HG03060 (cell line): ENCODE data around the gene GTPBP6.
"Not testable (repeated sequence)": the region's sequence is repeated elsewhere in the genome, so short reads cannot be mapped to it uniquely, and the experiment has no call there.

Experiments used
- ATAC-seq: cut with Tn5 transposase; IDR thresholded peaks from one replicate; pipeline ENCODE4 v1.9.1; 2021; ENCODE audit warnings: low read depth, moderate number of reproducible peaks; ENCODE audit not compliant: unreplicated experiment

GTPBP6 gene

DNA sequence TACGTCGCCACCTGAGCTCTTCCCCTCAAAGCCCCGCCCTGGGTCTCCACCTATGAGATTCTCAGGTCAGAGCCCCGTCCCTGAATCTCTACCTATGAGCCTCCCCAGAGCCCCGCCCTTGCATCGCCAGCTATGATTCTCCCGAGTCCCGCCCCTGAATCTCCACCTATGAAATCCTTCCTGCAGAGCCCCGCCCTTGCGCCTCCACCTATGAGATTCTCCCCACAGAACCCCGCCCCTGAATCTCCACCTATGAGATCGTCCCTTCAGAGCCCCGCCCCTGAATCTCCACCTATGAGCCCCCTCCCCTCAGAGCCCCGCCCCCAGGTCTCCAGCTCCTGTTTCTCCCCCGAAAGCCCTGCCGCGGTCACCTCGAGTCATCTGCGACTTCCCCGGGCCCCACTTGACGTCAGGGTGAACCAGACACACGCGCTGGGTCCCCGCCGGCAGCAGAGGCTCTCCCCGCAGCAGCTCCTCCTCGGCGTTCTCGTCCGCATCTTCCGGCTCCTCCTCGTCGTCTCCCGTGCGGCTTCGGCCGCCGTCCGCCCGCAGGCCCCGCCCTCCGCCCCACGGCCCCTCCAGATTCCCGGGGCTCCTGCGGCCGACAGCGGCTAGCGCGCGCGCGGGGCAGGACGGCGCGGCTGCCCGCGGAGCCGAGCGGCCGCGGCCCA, 393 bp downstream of the GTPBP6 start:
- ATAC-seq, result peak; percentile 45

DNA sequence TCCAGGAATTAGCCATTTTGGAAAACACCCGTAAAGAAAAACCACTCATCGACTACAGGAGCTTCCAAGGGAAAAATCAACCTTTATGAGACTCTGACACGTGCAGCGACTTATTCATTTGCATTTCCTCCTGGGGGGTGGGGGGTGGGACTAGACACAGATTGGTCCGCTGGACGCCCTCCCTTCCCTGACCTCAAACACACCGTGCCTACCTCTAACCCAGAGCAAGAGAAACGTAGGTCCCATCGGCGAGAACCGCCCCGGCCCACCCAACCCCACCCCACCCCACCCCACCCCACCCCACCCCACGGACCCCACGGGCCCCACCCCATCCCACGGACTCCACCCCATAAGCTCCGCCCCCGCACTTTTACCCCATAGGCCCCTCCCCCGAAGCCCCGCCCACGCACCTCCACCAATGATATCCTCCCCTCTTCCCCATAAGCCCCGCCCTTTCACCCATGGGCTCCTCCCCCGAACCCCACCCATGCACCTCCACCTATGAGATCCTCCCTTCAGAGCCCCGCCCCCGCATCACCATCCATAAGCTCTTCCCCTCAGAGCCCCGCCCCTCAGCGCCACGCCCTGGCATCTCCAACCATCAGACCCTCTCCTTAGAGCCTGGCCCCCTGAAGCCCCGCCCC, 1.1 kb downstream of the GTPBP6 start:
- no peak for ATAC-seq

DNA sequence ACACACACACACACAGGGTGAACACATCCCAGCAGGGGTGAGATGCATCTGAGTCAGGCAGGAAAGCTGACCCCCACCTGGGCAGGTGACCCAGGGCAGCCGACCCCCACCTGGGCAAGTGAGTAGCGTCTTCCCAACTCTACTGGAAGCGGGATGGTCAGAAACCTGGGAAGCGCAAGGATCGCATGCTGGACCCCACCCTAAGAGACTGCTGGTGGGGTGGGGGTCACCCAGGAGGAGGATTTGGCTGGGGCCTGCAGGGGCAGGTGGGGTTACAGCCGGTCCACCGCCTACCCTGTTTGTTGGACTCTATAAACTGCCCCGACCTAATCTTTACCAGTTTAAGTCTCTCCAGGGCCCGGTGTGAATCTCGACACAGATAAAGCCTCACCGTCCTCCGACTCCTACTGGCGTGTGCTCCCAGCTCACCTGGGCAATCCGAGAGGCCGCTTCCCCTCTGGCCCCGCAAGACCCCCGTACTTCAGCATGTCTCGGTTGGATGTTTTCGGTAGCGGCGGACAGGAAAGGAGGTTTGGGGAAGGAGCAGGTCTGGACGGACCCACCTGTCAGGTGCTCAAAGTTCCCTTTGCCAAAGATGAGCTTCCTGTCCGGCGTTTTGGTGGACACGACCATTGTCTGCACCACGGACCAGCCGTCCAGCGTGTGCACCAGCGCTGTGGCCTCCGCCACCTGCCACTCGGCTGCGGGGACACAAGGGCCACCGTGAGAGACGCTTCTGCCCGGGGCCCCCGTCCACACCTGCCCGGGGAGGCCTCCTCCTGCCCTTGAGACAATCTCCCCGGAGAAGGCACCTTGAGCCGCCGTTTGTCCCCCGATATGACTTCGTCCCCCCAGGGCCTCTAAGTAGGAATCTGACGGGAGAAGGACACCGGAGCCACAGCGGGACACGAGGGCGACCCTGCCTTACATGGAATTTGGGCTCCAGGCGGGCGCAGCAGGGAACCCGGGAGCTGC, 2.0 kb downstream of the GTPBP6 start:
- ATAC-seq, result no peak

DNA sequence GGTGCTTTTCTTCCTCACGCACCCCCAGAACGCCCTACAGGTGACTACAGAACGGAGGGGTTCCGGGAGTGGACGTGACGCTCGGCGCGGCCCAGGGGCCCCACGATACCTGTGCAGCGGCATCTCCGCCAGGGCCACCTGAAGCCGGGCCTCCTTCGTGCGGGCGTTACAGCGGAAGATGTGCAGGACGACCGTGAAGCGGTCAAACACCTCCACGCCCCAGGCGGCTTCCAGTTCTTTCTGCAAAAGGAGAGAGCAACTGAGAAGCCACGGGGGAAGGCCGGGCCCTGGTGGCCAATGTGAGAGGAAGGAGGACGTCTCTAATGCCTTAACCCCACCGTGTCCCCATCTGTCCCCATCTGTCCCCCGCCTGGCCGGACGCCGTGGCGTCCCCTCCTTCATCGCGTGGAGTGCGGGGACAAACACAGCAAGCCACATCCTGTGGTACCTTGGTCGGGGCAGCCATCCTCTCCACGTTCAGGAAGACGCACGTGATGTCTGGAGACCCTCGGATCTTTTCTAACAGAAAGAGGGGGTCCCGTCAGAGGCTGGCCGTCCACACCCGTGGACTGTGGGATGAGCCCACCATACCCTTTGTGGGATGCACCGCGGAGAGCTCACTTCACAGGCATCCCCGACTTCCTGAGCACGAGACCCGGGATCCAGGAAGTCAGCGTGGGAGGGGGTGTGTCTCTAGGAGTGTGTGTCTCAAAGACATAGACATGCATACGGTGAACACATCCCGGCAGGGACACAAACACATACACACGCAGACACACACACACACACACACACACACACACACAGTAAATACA, 3.6 kb downstream of the GTPBP6 start:
- no peak for ATAC-seq

DNA sequence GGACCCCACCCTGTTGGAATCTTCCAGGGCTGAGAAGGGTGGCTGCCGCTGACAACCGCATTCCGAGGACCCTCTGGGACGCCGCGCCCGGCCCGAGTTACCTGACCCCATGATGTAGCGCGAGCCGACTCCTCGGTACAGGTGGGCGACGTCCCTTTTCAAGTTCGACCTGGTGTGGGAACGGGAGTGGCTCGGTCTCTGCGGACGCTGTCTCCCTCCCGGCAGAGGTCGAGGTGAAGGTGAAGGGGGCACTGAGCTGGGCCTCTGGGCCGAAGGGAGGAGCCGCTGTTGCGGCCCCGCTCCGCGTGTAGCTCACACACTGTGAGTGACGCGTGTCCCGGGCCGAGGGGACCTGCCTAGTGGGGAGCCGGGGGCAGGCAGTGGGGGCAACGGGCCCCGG, 4.5 kb downstream of the GTPBP6 start:
- ATAC-seq, result no peak

DNA sequence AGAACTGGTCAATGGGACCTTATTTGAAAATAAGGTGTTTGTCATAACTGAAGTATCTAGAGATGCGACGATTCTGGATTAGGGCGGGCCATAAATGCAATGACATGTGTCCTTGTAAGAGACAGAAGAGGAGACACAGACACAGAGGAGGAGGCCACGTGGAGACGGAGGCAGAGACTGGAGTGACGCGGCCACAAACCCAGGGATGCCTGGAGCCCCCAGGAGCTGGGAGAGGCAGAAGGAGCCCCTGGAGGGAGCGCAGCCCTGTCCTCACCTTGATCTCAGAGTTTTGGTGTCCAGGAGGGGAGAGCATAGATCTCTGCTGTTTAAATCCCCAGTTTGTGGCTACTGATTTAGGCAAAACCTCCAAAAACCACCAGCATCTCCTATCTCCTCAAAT, 5.0 kb downstream of the GTPBP6 start:
- ATAC-seq, result no peak

DNA sequence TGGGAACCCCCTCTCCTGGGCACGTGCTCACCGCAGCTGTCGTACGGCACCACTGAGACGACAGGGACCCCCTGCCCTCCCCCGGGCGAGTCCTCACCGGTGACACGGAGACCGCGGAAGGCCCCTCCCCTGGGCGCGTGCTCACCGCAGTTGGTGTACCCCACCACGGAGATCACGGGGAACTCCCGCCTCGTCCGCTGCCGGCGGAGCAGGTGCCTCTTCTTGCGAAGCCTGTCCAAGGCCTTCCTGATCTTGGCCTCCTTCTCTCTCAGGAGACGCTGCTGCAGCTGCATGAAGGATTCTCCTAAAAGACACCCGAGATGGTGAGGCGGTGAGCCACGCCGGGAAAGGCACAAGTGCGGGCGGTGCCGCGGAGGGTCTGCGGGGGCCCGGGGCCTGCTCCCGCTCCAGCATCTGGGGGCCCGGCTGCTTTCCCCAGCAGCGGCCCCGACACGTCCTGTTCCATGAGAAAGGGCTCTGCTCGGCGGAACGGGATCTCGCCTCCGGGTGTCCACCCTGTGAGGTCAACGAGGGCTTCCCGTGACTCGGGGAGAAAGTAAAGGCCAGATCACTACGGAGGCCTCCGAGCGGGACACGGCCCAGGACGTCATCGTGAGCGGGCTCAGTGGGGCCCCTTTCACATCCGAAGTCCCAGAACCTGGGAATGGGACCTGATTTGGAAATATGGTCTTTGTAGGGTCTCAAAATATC, 5.8 kb downstream of the GTPBP6 start:
- no peak for ATAC-seq

DNA sequence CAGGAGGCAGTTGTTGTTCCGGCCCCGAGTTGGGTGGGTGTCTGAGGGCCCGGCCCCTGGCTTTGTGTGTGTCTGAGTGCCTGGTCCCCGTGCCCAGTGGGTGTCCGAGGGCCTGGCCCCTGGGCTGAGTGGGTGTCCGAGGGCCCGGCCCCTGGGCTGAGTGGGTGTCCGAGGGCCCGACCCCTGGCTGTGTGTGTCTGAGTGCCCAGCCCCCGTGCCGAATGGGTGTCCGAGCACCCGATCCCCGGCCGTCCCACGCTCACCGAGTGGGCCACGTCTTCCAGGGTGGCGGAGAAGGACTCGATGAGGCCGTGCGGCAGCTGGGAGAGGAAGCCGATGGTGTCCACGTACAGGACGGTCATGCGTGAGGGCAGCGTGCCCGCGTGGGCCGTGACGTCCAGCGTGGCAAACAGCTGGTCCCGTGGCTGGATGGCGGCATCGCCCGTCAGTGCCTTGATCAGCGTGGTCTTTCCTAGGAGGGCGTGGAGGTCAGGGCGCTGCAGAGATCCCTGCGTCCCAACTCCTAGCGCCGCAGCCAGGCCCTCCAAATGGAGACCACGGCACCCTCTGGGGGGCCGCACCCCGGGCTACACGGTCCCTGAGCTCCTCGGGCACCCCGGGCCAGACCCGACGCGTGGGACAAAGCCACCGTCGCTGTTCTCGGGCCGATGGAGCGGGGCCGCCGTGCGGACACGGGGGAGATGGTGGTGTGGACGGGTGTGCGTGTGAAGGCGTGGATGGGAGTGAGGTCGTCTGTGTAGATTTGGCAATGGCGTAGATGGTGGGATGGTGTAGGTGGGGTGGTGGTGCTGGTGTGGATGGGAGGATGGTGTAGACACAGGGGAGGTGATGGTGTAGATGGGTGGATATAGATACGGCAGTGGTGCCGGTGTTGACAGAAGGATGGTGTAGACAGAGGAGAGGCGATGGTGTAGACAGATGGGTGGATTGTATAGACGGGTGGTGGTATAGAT, 7.2 kb downstream of the GTPBP6 start:
- no peak for ATAC-seq

DNA sequence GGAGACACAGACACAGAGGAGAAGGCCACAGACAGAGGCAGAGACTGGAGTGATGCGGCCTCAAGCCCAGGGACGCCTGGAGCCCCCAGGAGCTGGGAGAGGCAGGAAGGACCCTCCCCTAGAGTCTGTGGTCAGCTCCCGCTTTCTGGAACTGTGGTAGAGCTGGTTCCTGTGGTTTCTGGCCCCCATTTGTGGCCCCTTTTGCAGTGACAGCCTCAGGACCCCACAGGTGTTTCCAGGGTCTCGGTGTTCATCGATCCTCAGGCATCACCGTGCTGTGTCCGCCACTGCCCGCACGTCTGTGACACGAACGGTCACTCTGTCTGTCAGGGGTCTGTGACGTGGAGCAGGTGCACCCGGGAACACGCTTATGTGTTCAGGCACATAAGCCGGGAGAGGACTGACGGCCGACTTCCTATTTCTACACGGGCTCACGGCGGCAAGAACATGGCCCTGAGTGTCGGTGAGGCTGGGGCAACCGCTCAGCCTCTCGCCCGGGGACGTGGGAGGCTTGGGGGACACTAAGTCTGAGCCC, 7.9 kb downstream of the GTPBP6 start:
- ATAC-seq, result no peak

DNA sequence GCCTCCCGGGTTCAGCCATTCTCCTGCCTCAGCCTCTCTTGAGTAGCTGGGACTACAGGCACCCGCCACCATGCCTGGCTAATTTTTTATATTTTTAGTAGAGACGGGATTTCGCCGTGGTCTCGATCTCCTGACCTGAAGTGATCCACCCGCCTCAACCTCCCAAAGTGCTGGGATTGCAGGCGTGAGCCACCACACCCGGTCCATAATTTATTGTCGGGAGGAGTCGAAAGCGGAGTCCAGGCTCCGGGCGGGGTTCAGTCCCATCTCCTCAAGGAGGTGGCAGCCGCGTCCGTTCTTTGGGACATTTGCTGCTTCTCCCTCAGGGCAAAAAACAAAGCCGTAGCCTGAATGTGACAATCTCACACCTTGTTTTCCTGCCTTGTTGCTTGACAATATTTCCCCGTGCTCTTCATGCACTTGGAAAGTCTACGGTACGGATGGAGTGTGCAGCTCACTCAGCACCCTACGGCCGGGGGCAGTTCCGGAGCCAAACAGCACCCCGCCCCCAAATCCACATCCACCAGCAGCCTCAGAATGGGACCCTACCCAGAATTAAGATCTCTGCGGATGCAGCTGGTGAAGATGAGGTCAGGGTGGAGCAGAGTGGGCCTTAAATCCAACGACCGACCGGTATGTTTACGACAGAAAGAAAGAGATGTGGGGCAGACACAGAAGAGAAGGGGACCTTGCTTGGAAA, 9.6 kb downstream of the GTPBP6 start:
- no peak for ATAC-seq

DNA sequence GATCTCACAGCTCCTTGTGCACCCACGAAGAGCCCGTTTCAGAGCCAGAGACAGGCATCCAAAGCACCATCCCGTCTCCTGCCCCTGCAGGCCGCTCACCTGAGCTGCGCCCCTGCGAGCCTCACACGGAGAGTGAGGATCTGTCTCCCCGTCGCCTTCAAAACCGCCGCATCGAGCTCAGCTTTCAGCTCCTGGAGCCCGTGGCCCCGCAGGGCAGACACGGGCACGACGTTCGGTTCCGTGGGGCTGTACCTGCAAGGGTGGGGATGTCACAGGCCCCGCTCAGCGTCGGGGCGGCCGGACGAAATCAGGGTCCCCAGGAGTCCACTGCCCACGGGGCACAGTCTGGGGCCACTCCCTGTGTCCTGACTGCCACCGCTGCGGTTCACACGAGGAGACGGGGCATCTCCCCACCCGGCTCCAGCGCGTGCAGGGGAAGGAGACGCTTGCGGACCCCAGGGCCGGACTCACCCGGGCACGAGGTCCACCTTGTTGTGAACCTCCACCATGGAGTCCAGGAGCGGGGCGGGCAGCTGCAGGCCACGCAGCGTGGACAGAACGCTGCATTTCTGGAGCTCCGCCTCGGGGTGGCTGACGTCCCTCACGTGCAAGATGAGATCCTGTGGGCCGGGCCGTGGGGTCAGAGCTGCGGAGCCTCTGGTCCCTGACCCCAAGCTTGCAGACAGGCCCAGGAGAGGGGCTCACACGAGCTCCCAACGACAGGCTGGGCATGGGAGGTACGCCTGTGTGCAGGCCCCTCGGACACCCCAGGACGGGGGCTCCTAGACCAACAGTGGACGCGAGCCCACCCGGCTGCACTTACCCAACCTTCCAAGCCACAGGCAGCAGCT, 11.1 kb downstream of the GTPBP6 start:
- ATAC-seq, result no peak

DNA sequence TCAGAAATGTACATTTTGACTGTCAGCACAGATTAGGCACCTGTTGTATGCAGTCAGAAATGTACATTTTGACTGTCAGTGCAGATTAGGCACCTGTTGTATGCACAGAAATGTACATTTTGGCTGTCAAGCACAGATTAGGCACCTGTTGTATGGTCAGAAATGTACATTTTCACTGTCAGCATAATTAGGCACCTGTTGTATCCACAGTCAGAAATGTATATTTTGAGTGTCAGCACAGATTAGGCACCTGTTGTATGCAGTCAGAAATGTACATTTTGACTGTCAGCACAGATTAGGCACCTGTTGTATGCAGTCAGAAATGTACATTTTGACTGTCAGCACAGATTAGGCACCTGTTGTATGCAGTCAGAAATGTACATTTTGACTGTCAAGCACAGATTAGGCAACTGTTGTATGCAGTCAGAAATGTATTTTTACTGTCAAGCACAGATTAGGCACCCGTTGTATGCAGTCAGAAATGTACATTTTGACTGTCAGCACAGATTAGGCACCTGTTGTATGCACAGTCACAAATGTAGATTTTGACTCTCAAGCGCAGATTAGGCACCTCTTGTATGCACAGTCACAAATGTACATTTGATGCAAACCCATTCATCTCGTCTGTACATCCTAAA, 11.9 kb downstream of the GTPBP6 start:
- not testable (repeated sequence) for ATAC-seq

DNA sequence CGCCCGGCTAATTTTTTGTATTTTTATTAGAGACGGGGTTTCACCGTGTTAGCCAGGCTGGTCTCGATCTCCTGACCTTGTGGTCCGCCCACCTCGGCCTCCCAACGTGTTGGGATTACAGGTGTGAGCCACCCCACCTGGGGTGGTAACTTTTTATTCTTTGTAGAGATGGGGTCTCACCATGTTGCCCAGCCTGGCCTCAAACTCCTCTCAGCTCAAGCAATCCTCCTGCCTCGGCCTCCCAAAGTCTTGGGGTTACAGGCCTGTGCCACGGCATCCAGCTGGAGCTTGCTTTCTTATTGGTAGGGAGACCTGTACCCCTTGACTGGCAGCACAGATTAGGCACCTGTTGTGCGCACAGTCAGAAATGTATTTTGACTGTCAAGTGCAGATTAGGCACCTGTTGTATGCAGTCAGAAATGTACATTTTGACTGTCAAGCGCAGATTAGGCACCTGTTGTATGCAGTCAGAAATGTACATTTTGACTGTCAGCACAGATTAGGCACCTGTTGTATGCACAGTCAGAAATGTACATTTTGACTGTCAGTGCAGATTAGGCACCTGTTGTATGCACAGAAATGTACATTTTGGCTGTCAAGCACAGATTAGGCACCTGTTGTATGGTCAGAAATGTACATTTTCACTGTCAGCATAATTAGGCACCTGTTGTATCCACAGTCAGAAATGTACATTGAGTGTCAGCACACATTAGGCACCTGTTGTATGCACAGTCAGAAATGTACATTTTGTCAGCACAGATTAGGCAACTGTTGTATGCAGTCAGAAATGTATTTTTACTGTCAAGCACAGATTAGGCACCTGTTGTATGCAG, 12.6 kb downstream of the GTPBP6 start:
- ATAC-seq, result not testable (repeated sequence)

DNA sequence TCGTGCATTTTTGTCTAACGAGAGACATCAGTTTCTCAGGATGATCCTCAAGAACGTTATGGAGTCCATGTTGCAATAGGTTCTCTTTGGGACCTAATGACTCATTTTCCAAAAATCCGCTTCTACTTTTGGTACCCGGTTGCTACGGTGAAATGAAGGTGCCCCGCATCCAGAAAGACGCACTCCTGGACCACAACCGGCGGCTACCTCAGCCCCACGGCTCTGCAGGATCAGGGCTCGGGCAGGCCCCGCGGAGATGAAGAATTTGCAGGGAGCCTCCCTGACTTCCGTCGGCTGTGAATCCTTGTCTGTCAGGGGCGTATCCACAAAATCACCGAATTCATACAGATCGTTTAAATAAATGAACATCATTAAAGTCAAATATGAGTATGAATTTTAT, 15.6 kb downstream of the GTPBP6 start:
- ATAC-seq, result no peak

DNA sequence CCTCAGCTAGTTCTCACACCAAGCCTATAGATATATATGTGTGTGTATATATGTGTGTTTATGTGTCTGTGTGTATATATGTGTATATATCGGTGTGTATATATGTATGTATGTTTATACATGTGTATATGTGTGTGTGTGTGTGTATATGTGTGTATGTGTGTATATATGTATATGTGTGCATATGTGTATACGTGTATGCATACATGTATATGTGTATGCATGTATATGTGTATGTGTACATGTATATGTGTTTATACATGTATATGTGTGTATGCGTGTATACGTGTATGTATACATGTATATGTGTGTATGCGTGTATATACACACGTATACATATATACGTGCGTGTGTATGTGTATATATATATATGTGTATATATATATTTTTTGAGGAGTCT, 18.3 kb downstream of the GTPBP6 start:
- ATAC-seq, result no peak

DNA sequence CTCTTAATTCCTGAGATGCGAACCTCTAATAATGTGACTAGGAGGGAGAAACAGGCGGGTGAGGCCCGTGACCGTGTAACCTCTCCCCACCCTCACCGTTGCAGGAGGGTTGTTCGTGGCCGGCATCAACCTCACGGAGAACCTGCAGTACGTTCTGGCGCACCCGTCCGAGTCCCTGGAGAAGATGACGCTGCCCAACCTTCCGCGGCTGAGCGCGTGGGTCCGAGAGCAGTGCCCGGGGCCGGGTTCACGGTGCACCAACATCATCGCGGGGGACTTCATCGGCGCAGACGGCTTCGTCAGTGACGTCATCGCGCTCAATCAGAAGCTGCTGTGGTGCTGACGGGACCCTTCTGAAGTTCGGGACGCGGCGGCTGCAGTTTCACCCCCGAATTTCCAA, 19.6 kb downstream of the GTPBP6 start:
- no peak for ATAC-seq
